Measurements from ENCODE around the gene MOG.
A peak's percentile ranks its signal among the peaks of the same experiment; 100 is the strongest.

The MOG gene

GRCh38 chr6:29656798-29657197 lies at the start of gene MOG:
TSS of gene MOG (plus strand) at chr6:29657092. CDS start at chr6:29657210, 118 bp downstream.
- DNase-seq (ENCODE audit: low read depth), result no peak

GRCh38 chr6:29608131-29608530 lies 48.8 kb upstream of the MOG start:
- no peak for DNase-seq (ENCODE audit: low read depth)

- no peak for DNase-seq (ENCODE audit: low read depth)
These were observed 46.4 kb upstream of the MOG start for GRCh38 chr6:29610540-29610939.

GRCh38 chr6:29611426-29611825 lies 45.5 kb upstream of the MOG start:
- no peak for DNase-seq (ENCODE audit: low read depth)

GRCh38 chr6:29617782-29618554 lies 38.9 kb upstream of the MOG start:
- DNase-seq (ENCODE audit: low read depth), result no peak

- DNase-seq (ENCODE audit: low read depth), result no peak
These were observed 37.2 kb upstream of the MOG start for GRCh38 chr6:29619578-29620160.

GRCh38 chr6:29620630-29621029 lies 36.3 kb upstream of the MOG start:
- no peak for DNase-seq (ENCODE audit: low read depth)

GRCh38 chr6:29624520-29624961 lies 32.4 kb upstream of the MOG start:
- no peak for DNase-seq (ENCODE audit: low read depth)

- DNase-seq (ENCODE audit: low read depth), result no peak
These were observed 31.5 kb upstream of the MOG start for GRCh38 chr6:29625337-29625930.

GRCh38 chr6:29626948-29627754 lies 29.7 kb upstream of the MOG start:
- DNase-seq (ENCODE audit: low read depth), result no peak

GRCh38 chr6:29627755-29628418 lies 29.0 kb upstream of the MOG start:
- DNase-seq (ENCODE audit: low read depth), result peak; percentile 92

- DNase-seq (ENCODE audit: low read depth), result peak; percentile 59
These were observed 28.2 kb upstream of the MOG start for GRCh38 chr6:29628419-29629281.

- DNase-seq (ENCODE audit: low read depth), result no peak
These were observed 27.3 kb upstream of the MOG start for GRCh38 chr6:29629571-29629970.

GRCh38 chr6:29630315-29630714 lies 26.6 kb upstream of the MOG start:
- DNase-seq (ENCODE audit: low read depth), result no peak

- no peak for DNase-seq (ENCODE audit: low read depth)
These were observed 25.6 kb upstream of the MOG start for GRCh38 chr6:29631209-29631810.

GRCh38 chr6:29631860-29632731 lies 24.8 kb upstream of the MOG start:
- peak; percentile 79 for DNase-seq (ENCODE audit: low read depth)

GRCh38 chr6:29632789-29633533 lies 23.9 kb upstream of the MOG start, which contains the start of gene GABBR1:
TSS of gene GABBR1 (minus strand) at chr6:29633183. CDS start at chr6:29632385, 798 bp downstream.
- peak; percentile 92 for DNase-seq (ENCODE audit: low read depth)

- no peak for DNase-seq (ENCODE audit: low read depth)
These were observed 23.4 kb upstream of the MOG start for GRCh38 chr6:29633534-29633905.

GRCh38 chr6:29637247-29637646 lies 19.6 kb upstream of the MOG start:
- no peak for DNase-seq (ENCODE audit: low read depth)

All from fibroblast of gingiva (primary cell).